K562 (cell line): ENCODE results near the gene OBSCN. TPM values are rescaled to one million over a fixed set of nuclear protein-coding genes. Genes with fewer than 3 reads are reported as not detected.

Source experiments
- BRD4 ChIP-seq: fragments of 200-600 bp; sonication (generic); IDR thresholded peaks from 2 replicates; pipeline ENCODE4 v1.6.1; 2017; ENCODE audit warnings: inconsistent platforms
- CBFA2T2 ChIP-seq: fragments of 450-650 bp; conservative IDR thresholded peaks from 2 replicates; pipeline ENCODE4 v1.6.1; 2017; ENCODE audit warnings: mild to moderate bottlenecking
- CC2D1A ChIP-seq: fragments of 450-650 bp; IDR thresholded peaks from 2 replicates; pipeline ENCODE4 v1.6.1; 2017; ENCODE audit warnings: mild to moderate bottlenecking
- CXXC5 ChIP-seq: fragments of 250-450 bp; sonication (Bioruptor Pico); IDR thresholded peaks from 2 replicates; pipeline ENCODE4 v1.8.0; 2022; ENCODE audit warnings: inconsistent platforms, mild to moderate bottlenecking, moderate library complexity
- ESRRB ChIP-seq: fragments of 250-450 bp; sonication (Bioruptor Pico); IDR thresholded peaks from 2 replicates; pipeline ENCODE4 v1.5.0; 2020; ENCODE audit warnings: mild to moderate bottlenecking, moderate library complexity, borderline replicate concordance
- FOXK2 ChIP-seq, 2 experiments: fragments of 450-650 bp; IDR thresholded peaks in 1 of 2; conservative IDR thresholded peaks in 1 of 2; 2 replicates each; pipeline ENCODE4 v1.6.1; 2016; ENCODE audit warnings: low read depth in 2 of 2, mild to moderate bottlenecking in 1 of 2
- HDAC6 ChIP-seq: IDR thresholded peaks from 2 replicates; pipeline ENCODE4 v1.6.1; 2012; ENCODE audit warnings: low read depth, mild to moderate bottlenecking, control low read depth, inconsistent platforms, low read length, moderate library complexity
- HNRNPH1 ChIP-seq: fragments of 200-400 bp; formaldehyde crosslinking; optimal IDR thresholded peaks from 2 replicates; pipeline ENCODE3; 2017; ENCODE audit warnings: low read depth, mild to moderate bottlenecking, low read length, moderate library complexity
- ILF3 ChIP-seq: fragments of 450-650 bp; IDR thresholded peaks from 2 replicates; pipeline ENCODE4 v1.6.1; 2018; ENCODE audit warnings: antibody characterized with exemption, mild to moderate bottlenecking, moderate library complexity, borderline replicate concordance
- NR2F6 ChIP-seq: fragments of 450-650 bp; formaldehyde crosslinking; IDR thresholded peaks from 2 replicates; pipeline ENCODE4 v1.4.0; 2020; ENCODE audit warnings: mild to moderate bottlenecking
- RBM15 ChIP-seq: fragments of 200-400 bp; formaldehyde crosslinking; IDR thresholded peaks from 2 replicates; pipeline ENCODE4 v1.6.1; 2018; ENCODE audit warnings: mild to moderate bottlenecking, low read length, moderate library complexity; ENCODE audit not compliant: insufficient read depth
- RFX7 ChIP-seq: fragments of 250-450 bp; sonication (Bioruptor Pico); IDR thresholded peaks from 2 replicates; pipeline ENCODE4 v1.5.1; 2021; ENCODE audit warnings: mild to moderate bottlenecking
- SOX6 ChIP-seq: fragments of 450-650 bp; IDR thresholded peaks from 2 replicates; pipeline ENCODE4 v1.6.1; 2014; ENCODE audit warnings: mild to moderate bottlenecking
- SREBF1 ChIP-seq: fragments of 150-350 bp; IDR thresholded peaks from 2 replicates; pipeline ENCODE4 v1.6.1; 2014; ENCODE audit warnings: antibody characterized with exemption, low read depth, low read length, borderline replicate concordance
- TAF15 ChIP-seq: fragments of 200-400 bp; formaldehyde crosslinking; IDR thresholded peaks from 2 replicates; pipeline ENCODE4 v1.6.1; 2017; ENCODE audit warnings: mild to moderate bottlenecking, low read depth, low read length, moderate library complexity
- ZNF143 ChIP-seq: sonication (generic); formaldehyde crosslinking; IDR thresholded peaks from 2 replicates; pipeline ENCODE4 v1.9.0; 2022; ENCODE audit warnings: mild to moderate bottlenecking, missing genetic modification reagents
- ZNF165 ChIP-seq: fragments of 250-450 bp; sonication (Bioruptor Pico); IDR thresholded peaks from 2 replicates; pipeline ENCODE4 v1.4.0; 2020; ENCODE audit warnings: borderline replicate concordance
- ZNF785 ChIP-seq: fragments of 250-450 bp; sonication (Bioruptor Pico); IDR thresholded peaks from 2 replicates; pipeline ENCODE4 v1.4.0; 2020; ENCODE audit warnings: mild to moderate bottlenecking
- polyA plus RNA-seq, 8 experiments: library from polyadenylated mRNA; depleted of rRNA in 4 of 8; stranded (reverse) in 5 of 8; unstranded in 3 of 8; fragments of >200 nt; fragmentation: Nextera tagmentation in 2 of 8; fragmentation: Illumina TruSeq in 1 of 8; extraction: Ambion mirVana in 2 of 8; extraction: Trizol in 1 of 8; gene quantifications; 2 replicates each; pipeline versions ENCODE4 v1.2.1 to v1.2.3, GENCODE V29; 2011 to 2014; ENCODE audit warnings: inconsistent platforms in 1 of 8, missing spikeins in 1 of 8
- total RNA-seq, 7 experiments: library from RNA; depleted of rRNA in 6 of 7; stranded (reverse); fragments of >200 nt in 6 of 7; fragmentation: Illumina TruSeq in 2 of 7; extraction: Trizol in 2 of 7; gene quantifications; 2 replicates each; pipeline versions ENCODE4 v1.2.1 to v1.2.3, GENCODE V29; 2011 to 2021; ENCODE audit warnings: low replicate concordance in 1 of 7
- TF ChIP-seq, protein P1 (sequence below), 2 experiments: fragments of 450-650 bp; conservative IDR thresholded peaks; 2 replicates each; pipeline ENCODE4 v1.6.1; 2017; ENCODE audit warnings: mild to moderate bottlenecking in 2 of 2, moderate library complexity in 2 of 2
- TF ChIP-seq, protein P2 (sequence below): fragments of 250-450 bp; sonication (Bioruptor Pico); IDR thresholded peaks from 2 replicates; pipeline ENCODE4 v1.5.0; 2022; ENCODE audit warnings: mild to moderate bottlenecking
- TF ChIP-seq, protein P3 (sequence below): fragments of 450-650 bp; formaldehyde crosslinking; IDR thresholded peaks from 2 replicates; pipeline ENCODE4 v1.4.0; 2020; ENCODE audit warnings: mild to moderate bottlenecking, moderate library complexity
- TF ChIP-seq, protein P4 (sequence below): fragments of 200-800 bp; sonication (Bioruptor generic); IDR thresholded peaks from 2 replicates; pipeline ENCODE4 v1.6.1; 2017; ENCODE audit warnings: missing genetic modification characterization, missing compliant biosample characterization

OBSCN gene
- total and polyA plus RNA-seq, 9 of the 15 experiments (the other 6 are each of a cell fraction or from before 2014, with no cell fraction given) = 0.18 to 19.7 (median 3.6) TPM

DNA sequence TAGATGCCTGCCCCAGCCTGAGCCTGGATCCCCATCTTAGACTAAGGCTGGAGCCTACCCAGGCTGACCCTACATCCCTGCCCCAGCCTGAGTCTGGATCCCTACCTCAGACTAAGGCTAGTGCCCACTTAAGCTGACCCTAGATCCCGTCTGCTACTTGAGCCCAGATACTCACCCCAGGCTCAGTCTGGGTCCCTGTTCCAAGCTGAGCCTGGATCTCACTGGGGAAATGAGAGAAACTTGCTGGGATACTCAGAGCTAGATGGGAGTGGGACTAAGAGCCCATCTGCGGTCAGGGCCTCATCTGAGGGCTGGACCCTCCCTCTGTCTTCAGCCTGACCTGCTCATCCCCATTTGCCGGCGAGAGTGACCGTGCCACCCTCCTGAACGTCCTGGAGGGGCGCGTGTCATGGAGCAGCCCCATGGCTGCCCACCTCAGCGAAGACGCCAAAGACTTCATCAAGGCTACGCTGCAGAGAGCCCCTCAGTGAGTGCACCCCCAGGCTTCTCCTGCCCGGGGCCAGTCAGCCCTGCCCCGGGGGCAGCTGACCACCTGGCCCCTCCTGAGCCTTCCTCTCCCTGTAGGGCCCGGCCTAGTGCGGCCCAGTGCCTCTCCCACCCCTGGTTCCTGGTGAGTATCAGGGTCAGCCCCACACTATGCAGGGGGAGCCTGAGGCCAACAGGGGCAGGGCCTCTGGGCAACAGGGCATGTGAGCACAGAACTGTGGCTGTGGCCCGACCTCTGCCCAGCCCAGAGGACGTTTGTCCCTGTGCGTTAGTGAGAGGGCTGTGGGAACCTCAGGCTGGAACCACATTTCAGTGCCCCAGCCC is 162.0 kb downstream of the OBSCN start (continued):
- TF ChIP-seq ILF3 (no peak), CXXC5 (CRISPR knock-in tag) (no peak), HDAC6 (no peak), ESRRB (CRISPR knock-in tag) (no peak), HNRNPH1 (no peak), TAF15 (no peak), ZNF785 (0 out of 2 replicates have a peak, but pooled peaks have one; percentile 54), ZNF165 (CRISPR knock-in tag) (no peak), RFX7 (CRISPR knock-in tag) (no peak), FOXK2 (conservative IDR thresholded peaks at IDR 0.05 in 1 of 2, IDR thresholded peaks at IDR 0.05 in 1 of 2; ENCODE audit: low read depth in 2 of 2) (no peak), CC2D1A (no peak), ZNF143 (CRISPR knock-in tag) (no peak), SREBF1 (no peak), CBFA2T2 (no peak), SOX6 (no peak), NR2F6 (CRISPR knock-in tag) (no peak), RBM15 (no peak), BRD4 (no peak)
- TF ChIP-seq, protein P1, sequence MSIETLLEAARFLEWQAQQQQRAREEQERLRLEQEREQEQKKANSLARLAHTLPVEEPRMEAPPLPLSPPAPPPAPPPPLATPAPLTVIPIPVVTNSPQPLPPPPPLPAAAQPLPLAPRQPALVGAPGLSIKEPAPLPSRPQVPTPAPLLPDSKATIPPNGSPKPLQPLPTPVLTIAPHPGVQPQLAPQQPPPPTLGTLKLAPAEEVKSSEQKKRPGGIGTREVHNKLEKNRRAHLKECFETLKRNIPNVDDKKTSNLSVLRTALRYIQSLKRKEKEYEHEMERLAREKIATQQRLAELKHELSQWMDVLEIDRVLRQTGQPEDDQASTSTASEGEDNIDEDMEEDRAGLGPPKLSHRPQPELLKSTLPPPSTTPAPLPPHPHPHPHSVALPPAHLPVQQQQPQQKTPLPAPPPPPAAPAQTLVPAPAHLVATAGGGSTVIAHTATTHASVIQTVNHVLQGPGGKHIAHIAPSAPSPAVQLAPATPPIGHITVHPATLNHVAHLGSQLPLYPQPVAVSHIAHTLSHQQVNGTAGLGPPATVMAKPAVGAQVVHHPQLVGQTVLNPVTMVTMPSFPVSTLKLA (conservative IDR thresholded peaks at IDR 0.05) = no peak
- TF ChIP-seq, protein P2, sequence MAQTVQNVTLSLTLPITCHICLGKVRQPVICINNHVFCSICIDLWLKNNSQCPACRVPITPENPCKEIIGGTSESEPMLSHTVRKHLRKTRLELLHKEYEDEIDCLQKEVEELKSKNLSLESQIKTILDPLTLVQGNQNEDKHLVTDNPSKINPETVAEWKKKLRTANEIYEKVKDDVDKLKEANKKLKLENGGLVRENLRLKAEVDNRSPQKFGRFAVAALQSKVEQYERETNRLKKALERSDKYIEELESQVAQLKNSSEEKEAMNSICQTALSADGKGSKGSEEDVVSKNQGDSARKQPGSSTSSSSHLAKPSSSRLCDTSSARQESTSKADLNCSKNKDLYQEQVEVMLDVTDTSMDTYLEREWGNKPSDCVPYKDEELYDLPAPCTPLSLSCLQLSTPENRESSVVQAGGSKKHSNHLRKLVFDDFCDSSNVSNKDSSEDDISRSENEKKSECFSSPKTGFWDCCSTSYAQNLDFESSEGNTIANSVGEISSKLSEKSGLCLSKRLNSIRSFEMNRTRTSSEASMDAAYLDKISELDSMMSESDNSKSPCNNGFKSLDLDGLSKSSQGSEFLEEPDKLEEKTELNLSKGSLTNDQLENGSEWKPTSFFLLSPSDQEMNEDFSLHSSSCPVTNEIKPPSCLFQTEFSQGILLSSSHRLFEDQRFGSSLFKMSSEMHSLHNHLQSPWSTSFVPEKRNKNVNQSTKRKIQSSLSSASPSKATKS = no peak
- TF ChIP-seq, protein P3, sequence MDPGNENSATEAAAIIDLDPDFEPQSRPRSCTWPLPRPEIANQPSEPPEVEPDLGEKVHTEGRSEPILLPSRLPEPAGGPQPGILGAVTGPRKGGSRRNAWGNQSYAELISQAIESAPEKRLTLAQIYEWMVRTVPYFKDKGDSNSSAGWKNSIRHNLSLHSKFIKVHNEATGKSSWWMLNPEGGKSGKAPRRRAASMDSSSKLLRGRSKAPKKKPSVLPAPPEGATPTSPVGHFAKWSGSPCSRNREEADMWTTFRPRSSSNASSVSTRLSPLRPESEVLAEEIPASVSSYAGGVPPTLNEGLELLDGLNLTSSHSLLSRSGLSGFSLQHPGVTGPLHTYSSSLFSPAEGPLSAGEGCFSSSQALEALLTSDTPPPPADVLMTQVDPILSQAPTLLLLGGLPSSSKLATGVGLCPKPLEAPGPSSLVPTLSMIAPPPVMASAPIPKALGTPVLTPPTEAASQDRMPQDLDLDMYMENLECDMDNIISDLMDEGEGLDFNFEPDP (CRISPR knock-in tag) = no peak
- TF ChIP-seq, protein P4, sequence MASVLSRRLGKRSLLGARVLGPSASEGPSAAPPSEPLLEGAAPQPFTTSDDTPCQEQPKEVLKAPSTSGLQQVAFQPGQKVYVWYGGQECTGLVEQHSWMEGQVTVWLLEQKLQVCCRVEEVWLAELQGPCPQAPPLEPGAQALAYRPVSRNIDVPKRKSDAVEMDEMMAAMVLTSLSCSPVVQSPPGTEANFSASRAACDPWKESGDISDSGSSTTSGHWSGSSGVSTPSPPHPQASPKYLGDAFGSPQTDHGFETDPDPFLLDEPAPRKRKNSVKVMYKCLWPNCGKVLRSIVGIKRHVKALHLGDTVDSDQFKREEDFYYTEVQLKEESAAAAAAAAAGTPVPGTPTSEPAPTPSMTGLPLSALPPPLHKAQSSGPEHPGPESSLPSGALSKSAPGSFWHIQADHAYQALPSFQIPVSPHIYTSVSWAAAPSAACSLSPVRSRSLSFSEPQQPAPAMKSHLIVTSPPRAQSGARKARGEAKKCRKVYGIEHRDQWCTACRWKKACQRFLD (CRISPR knock-in tag) = 0 out of 2 replicates have a peak, but pooled peaks have one; percentile 21
